GM21528 (cell line): ENCODE results near the gene N4BP2L1.

ENCODE experiments used
- ATAC-seq: cut with Tn5 transposase; IDR thresholded peaks from one replicate; pipeline ENCODE4 v1.9.1; 2021; ENCODE audit warnings: mild to moderate bottlenecking, moderate library complexity; ENCODE audit not compliant: unreplicated experiment, low FRiP score

N4BP2L1 gene

DNA sequence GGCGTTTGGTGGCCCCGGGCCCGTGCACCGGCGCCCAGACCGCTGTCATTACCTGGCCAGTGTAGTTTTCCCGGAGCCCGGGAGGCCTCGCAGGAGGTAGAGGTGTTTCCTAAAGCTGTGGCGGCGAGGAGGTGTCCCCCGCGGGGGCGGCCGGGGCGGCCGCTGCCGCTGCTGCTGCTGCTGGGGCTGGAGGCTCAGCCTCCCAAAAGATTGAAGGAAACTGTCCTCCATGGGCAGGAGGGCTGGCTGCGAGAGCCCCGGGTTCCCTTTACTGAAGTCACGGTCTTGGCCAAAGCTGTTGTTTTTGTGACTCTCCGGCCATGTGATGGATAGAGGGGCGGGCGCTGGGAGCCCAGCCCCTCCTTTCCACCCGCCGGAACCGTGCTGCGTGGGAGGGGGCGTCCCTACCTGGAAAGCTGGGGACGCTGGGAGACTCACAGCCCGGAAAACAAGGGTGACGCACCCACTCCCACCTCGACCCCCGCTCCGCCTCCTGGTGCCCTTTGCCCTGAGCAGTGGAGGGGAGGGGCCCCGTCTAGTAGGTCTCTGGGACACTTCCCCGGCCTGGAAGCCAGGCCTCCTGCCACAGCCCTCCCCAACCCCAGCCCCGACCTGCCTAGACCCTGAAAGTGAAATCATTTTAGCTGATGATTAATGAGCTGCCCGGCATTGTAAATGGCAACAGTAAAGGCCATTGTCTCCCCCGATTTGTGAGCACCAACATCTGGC lies at the start of gene N4BP2L1:
Gene N4BP2L1, minus strand, starts transcription at position 279 of the 729 bp plus-strand sequence. Its CDS starts 48 bp downstream, at position 231.
- peak; percentile 73 for ATAC-seq

DNA sequence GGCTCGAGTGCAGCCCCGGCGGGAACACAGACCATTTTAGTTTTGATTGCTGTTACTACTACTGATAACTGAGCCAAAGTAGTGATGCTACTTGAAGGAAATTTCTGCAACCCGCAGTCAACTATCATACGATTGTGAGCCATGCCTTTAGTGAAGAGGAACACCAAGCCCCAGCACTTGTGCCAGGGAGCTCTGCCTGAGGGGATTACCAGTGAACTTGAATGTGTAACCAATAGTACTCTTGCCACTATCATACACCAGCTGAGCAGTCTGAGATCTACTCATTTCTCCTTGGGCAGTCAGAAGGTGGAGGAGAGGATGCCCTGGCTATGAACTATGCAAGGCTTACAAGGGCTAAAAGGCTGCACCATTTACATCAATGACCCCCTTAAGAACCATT lies 49.0 kb upstream of the N4BP2L1 start:
- no peak for ATAC-seq

DNA sequence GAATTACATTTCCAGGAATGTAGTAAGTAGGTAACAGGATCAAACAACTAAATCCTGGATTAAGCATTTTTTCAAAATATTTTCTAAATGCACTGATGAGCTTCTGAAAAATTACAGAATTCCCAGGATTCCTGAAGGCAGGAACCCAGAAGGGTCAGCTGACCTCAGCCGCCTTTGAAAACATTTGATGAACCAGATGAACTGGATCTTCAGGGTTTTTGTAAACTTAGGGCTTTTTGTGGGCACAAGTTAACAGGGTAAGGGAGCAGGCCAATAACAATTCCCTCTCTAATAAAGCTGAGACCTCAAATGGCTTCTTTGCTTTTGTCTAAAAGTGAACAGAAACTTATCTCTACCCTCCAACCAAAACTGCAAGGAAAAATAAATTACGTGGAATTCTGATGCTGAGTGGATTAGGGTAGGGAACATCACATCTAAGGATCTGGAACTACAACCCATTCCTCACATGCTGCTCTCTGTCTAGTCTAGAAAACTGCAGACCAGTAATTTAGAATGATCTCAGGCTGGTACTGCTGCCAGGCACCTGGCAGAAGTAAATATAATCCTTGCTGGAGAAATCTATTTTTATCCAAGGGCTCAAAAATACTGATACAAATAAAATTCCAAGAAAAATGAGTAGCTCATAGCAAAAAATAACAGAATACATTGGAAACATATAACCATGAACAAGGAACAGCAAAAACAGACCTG lies 48.2 kb upstream of the N4BP2L1 start:
- no peak for ATAC-seq

DNA sequence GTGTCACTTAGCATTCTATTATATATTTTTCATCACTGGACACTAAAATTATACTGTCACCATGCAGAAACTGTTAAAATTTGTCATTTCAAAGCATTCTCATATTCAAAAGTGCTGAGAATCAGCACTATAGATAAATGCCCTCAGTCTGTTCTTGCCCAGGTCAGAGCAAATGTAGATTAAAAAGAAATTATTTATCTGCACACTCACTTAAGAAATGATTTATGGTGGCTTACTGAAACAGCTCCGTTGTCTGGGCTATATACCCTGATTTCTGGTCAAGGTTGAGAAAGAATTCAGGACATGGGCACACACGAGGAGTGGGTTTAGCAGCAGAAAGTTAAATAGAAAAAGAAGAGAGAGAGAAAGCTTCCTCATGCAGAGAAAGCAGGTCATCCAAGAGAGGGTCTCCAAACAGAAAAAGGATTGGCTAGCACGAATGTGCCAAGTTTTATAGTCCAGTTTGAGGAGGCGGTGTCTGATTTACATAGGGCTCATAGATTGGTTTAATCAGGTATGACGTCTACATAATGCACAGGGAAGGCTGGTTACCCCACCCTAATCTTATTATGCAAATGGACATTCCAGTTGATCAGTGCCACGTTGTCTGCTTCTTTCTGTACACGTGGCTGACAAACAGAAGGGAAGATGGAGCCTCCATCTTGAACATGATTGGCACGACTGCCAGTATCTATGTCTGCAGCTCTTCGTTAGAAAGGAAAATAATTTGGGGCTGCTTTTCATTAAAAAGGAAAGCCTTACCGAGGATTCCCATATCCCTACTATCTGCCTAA lies 47.3 kb upstream of the N4BP2L1 start:
- ATAC-seq = no peak

DNA sequence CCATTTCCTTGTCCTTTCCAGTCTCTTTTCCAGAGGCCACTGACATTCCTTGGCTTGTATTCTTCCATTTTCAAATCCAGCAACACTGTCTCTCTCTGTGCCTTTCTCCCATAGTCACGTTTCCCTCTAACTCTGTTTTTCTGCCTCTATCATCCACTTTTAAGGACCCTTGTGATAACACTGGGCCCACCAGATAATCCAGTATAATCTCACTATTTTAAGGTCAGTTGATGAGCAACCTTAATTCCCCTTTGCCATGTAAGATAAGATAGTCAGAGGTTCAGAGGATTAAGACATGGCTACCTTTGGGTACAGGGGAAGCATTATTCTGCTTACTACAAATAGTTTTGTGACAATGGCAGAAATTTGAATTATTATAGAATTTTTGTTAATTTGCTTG lies 45.7 kb upstream of the N4BP2L1 start:
- no peak for ATAC-seq

DNA sequence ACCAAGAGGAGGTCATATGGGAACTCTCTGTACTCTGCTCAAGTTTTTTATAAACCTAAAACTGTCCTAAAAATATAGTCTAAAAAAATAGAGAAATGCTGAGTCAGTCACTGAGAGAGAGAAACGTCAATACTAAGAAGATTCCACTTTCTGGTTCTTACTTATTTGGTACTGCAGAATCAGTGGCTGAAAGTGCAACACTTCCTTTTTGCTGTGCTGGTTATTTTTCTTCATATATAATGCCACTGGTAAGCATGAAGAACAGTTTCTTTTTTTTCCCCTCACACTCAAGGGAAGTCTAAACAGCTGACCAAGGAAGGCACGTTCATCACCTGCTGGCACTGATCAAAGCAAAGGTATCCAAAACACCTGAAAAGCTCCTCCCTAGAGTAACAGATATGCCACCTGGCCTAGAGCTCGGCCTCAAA lies 44.3 kb upstream of the N4BP2L1 start:
- ATAC-seq = peak; percentile 76

DNA sequence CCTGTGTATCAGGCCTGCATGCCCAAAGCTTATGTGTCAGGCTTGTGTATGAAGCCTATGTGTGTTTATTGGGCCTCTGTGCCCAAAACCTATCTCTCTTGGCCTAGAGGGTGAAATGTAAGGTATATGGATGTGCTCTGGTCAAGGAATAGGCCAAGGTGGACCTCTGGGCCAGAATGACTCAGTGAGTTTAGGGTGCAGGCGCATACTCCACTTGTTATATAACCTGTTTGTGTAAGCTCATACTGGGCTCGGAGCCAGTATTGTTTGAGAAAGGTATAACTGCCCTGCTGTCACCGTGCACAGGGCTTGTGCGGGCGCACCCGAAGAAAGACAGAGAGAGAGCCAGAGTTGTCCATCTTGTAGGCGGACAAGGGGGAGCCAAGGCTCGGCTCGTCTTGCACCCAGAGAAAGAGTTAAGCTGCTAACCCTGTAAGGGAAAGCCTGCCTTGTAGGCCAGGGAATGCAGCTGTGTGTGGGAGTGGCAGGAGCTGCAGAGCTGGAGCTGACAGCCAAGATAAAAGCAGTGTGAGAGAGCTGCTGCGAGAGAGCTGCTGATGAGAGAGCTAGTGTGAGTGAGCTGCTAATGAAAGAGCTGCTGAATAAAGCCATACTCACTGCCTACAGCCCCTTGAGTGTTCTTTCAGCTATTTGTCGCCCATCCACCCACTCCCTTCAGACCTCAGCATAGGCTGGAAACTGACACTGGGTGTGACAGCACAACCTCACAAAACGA lies 43.4 kb upstream of the N4BP2L1 start:
- no peak for ATAC-seq

DNA sequence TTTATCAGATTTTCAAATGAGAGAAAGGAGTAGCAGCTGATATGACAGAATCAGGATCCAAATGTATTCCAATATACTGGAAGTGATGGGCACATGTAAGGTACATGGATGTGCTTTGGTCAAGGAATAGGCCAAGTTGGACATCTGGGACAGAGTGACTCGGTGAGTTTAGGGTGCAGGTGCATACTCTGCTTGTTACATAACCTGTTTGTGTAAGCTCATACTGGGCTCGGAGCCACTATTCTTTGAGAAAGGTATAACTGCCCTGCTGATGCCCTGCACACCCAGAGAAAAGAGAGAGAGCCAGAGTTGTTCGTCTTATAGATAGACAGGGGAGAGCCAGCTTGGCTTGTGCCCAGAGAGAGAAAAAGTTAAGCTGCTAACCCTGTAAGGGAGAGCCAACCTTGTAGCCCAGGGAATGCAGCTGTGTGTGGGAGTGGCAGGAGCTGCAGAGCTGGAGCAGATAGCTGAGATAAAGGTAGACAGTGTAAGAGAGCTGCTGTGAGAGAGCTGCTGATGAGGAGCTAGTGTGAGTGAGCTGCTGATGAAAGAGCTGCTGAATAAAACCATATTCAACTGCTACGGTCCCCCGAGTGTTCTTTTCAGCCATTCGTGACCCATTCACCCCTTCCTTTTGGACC lies 40.7 kb upstream of the N4BP2L1 start:
- no peak for ATAC-seq

DNA sequence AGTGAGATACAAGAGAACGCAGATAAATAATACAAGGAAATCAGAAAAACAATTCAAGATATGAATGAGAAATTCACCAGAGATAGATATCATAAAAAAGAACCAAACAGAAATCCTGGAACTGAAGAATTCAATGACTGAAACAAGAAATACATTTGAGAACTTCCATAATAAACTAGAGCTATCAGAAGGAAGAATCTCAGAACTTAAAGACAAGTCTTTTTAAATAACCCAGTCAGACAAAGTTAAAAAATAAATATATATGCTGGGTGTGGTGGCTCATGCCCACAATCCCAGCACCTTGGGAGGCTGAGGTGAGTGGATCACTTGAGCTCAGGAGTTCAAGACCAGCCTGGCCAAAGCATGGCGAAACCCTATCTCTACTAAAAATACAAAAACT lies 28.7 kb upstream of the N4BP2L1 start:
- no peak for ATAC-seq

DNA sequence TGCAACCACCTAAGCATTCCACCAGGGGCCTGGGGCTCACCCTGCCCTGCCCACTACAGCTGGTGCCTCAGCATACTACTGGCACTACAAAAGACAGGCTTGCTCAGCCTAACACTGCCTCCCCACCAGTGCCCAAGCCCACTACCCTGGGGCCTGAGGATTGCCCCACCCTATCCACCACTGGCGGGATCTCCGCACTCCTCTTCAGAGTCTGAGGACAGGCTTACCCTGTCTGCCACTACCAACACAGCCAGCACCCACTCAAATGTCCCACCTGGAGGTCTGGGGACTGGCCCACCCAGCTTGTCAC lies 27.6 kb upstream of the N4BP2L1 start:
- no peak for ATAC-seq

DNA sequence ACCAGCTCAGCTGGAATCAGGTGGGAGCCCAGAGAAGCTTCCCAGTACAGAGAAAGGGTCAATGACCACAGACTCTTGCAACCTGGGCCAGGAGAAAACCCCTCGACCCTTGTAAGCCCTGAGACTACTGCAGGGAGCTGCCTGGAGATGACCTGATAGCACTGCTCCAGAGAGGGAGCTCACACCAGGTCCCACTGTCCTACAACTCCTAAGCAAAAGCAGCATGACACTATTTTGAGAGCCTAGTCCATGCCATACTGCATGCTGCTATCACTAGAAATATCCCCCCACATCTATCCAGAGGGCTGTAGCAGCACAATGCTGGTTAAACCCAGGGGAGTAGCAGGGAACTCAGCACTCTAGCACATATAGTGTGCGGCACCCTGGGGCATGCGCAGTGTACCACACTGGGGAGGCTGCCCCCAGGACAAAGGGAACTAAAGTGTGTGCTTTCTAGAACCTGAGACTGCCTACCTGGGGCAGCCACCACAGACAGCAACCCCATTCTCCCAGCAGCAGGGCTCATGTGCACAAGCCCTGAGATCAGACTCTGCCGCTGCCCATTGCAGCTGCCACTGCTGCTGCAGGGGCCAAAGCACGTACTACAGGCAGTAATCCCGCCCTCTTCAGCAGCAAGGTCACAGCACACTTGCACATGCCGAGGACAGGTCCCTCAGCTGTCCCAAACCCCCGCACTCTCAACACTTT lies 27.1 kb upstream of the N4BP2L1 start:
- no peak for ATAC-seq

DNA sequence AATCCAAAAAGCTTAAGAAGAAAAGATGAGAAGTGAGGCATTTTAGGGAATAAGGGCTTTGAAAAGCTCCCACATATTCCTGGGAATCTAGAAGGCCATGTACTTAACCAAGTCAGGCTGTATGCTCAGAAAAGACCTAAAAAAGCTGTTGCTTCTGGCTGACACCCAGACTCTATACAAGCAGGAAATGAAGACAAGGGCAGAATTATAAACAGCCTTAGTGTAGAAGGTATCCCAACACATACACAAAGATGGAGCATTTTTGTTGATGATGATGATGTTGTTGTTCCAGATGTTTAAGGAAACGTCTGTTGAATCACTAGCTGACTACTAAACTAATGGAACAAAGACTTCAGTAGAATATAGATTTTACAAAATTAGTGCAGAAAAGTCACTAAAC lies 26.1 kb upstream of the N4BP2L1 start:
- ATAC-seq = no peak

DNA sequence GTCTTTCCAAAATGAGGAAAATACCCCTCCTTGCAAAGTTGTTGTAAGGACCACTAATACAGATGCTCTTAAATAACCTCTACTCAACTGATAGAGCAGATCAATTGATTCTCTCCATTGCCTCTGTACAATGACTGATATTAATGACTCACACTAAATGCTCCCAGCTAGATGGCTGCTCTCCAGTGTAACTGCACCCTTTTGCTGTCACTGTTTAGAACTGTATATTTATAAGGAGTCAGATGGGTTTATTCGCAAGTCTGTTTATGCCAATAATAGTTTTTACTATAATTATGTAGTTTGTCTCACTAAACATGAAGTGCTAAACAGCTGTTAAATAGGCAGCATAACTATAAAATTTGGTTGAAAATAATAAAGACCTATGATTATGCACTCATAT lies 21.0 kb upstream of the N4BP2L1 start:
- no peak for ATAC-seq

DNA sequence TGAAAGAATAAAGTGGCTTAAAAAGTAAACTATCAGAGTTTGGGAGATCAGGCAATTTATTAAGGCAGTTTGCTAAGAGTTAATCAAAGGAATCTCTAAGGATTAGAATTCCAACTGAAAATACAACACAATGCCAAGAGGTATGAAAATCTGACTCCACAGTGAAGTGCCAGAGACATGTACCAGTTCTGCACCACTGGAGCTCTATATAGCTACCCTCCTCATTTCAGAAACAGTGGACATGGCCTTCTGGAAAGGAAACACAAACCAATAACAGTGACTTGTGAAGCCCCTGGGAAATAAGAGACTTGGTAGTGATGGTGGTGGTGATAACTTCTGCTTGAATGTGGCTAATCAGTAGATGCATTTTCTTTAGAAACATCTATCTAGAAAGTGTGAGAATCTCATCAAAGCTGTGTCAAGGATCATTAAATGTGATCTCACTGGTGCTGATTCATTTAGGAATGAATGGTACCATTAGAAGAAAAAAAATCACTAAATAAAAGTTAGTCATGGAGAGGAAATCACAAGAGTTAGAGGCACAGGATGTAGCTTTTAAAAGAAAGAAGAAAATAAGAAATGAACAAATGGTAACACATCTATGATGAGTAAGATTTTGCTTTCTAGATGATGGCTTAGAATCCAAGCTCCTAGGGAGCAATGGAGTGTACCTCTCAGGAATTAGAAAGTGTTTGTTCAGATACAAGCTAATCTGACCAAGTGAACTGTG lies 20.1 kb upstream of the N4BP2L1 start:
- no peak for ATAC-seq

DNA sequence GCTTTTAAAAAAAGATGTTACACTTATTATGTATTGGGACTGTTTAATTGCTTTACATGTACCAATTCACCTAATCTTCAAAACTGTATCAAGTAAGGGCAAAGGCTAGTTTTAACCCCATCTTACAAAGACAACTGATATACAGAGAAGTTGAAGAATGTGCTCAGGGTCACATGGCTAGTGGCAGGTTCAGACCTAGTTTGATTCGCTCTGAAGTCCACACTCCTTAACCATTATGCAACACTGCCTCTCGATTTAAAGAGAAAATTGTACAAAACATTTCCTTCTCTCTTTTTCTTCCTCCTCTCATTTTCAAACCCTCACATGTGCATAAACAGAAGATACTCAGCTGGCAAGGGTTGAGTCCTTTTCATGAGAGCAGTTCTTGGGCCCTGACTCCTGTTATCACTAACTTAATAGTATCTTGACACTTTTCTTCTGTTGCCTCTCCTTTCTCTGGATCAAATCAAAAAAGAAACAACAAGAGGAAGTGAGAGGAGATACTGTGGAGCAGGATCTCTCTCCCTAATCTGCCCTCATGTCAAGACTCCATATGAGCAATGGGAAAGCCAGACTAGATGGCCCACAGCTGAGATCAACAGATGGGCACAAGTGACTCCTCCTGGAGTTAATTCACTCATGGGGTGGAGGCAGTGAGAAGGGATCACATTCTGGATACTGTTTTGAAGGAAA lies 19.0 kb upstream of the N4BP2L1 start:
- no peak for ATAC-seq

DNA sequence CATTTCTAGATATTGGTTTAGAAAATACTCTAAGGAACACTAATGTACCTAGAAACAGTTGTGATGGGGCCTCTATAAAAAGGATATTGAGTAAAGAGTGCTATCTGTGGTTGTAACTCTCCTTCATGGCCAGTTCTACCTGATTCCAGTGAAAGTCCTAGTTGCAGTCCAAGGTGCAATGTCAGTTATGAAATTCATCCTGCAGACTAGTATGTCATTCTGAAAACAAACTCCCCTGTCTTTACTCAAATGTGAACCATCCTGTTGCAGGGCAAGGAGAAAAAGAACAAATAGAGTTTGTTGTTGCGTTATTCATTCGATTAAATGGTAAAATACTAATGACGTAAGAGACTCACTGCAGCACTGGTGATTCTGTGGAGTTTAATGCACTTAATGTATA lies 18.3 kb upstream of the N4BP2L1 start:
- no peak for ATAC-seq

DNA sequence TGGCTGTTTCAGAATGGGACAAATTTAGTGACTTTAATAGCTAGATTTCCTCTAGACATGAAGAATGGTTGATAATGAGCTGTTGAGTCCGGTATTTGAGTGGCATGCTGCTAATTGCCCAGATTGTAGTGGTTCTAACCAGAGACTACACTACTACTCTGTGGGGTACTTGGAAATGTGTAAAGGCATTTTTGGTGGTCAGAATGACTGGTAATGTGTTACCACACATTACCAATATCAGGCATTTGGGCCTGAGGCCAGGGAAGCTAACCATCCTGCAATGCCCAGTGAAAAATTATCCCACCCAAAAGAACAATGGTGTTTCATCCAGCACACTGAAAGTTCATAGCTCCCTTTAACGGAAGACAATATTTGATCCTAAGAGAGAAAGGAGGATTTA lies 17.5 kb upstream of the N4BP2L1 start:
- ATAC-seq = no peak

DNA sequence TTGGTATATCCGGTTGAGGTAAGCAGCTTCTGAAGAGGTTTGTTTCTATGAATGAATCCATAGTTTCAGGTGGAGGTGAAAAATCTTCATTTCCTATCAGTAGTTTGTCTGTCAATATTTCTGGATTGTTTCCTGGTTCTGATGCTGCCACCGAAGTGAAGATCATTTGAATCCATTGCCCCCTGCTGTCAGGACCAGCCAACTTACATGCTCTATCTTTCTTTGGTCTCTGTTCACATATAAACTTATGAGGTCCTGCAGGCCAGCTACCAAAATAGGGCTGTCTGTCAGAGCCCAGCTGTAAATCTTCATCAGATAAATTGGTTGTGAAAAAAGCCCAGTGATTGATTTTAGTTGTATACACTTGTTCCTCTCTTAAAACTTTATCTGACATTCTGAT lies 15.2 kb upstream of the N4BP2L1 start:
- peak; percentile 72 for ATAC-seq

DNA sequence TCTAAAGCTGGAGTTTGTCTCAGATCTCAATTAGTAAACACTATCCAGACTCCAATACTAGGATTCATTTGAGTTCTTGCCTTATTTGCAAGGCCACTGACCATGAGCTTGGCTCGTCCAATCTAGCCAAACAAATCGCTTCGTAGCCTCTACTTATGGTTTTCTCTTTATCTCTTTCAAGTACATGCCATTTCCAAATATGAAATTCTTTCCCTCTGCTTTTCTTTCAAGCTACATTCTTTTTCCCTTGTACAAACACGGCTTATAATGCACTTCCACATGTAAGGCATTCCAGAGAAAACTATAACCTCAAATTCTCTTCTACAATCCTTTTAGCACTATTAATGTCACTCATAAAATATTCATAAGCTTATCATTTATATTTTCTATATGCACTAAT lies 10.9 kb upstream of the N4BP2L1 start:
- no peak for ATAC-seq
